Left colon (tissue), 2 donors: Measurements from ENCODE around the gene LCAT. TPM values are rescaled to one million over a fixed set of nuclear protein-coding genes. Genes with fewer than 3 reads are reported as not detected.

ENCODE experiments used
- ATAC-seq: fragments of 200-7000 bp; cut with Tn5 transposase; one replicate; pipeline ENCODE4 v1.9.1; 2020; ENCODE audit warnings: mild to moderate bottlenecking, moderate library complexity
- DNase-seq, 2 donors: peaks; one replicate each; pipeline ENCODE4 v3.0.0-alpha.2; 2020
- intact Hi-C, 2 donors: fragments of 100-400 bp; cut with DNase I in 1 of 2; cut with micrococcal nuclease in 1 of 2; formaldehyde crosslinking; loops; one replicate each; pipeline versions ENCODE4 v1.11.2 to v1.14.0; 2022; cut with DNase I, micrococcal nuclease
- total RNA-seq, 2 donors: library from RNA; stranded (reverse); fragmentation: NEBNext Ultra II Directional; extraction: Animal tissue kit (Norgen Biotek cat#: 25700); gene quantifications; one replicate each; pipeline ENCODE4 v1.2.1, GENCODE V29; 2021
- donor health status: DM: no; HTN: no; CAD: no.
- donor health status: DM: yes; HTN: yes; CAD: no.

LCAT gene
- total RNA-seq, 2 donors from 2014 or later, result 2.3 to 5.0 TPM

GRCh38 chr16:67892899-67893742 lies 50.8 kb downstream of the LCAT start, which contains the start of gene PSKH1:
PSKH1 (plus strand) TSS chr16:67893254; CDS start chr16:67908750, 15,496 bp downstream.
- intact Hi-C loops, result no loop called here
- DNase-seq, result peak; percentile 96

GRCh38 chr16:67892375-67892774 lies 51.5 kb downstream of the LCAT start:
- intact Hi-C loops, result no loop called here
- peak in 1 of 2 donors; percentile 24 for DNase-seq
- peak; percentile 32 for ATAC-seq

More at GRCh38 chr16:67892899-67893742, 50.8 kb downstream of the LCAT start, which contains the start of gene PSKH1:
- ATAC-seq, result peak; percentile 91

Other genes with a start within 250 kb of the LCAT start
- 10 to 100 TPM; 26.8 to 28.7 TPM for gene GFOD2, start 224.8 kb downstream of the LCAT start, total RNA-seq
- 10 to 100 TPM; 16.9 to 20.5 TPM for gene RANBP10, start 137.6 kb downstream of the LCAT start, total RNA-seq
- gene TSNAXIP1, start 137.2 kb downstream of the LCAT start, total RNA-seq, result under 1 TPM; 0.12 to 0.75 TPM
- gene THAP11, start 101.8 kb downstream of the LCAT start, total RNA-seq, result 10 to 100 TPM; 19.3 to 23.8 TPM
- gene NUTF2, start 97.2 kb downstream of the LCAT start, total RNA-seq, result 10 to 100 TPM; 57.1 to 59.8 TPM
- gene CENPT, start 96.4 kb downstream of the LCAT start, total RNA-seq, result 10 to 100 TPM; 29.3 to 43.1 TPM
- gene EDC4, start 71.1 kb downstream of the LCAT start, total RNA-seq, result 10 to 100 TPM; 54.2 to 76.8 TPM
- gene NRN1L, start 59.2 kb downstream of the LCAT start, total RNA-seq, result under 1 TPM in 1 of 2 donors, not detected in 1; 0.67 TPM
- gene PSKH1, start 50.9 kb downstream of the LCAT start, total RNA-seq, result 10 to 100 TPM; 31.7 to 36.6 TPM
- 1 to 10 TPM in 1 of 2 donors, under 1 TPM in 1; 0.89 to 1.9 TPM for gene CTRL, start 12.3 kb downstream of the LCAT start, total RNA-seq
- 100 to 1,000 TPM; 114 to 164 TPM for gene PSMB10, start 7.3 kb downstream of the LCAT start, total RNA-seq
- 10 to 100 TPM; 12.0 to 16.9 TPM for gene SLC12A4, start 24.5 kb upstream of the LCAT start, total RNA-seq
- under 1 TPM in 1 of 2 donors, not detected in 1; 0.28 TPM for gene DPEP3, start 36.4 kb upstream of the LCAT start, total RNA-seq
- 1 to 10 TPM in 1 of 2 donors, under 1 TPM in 1; 0.82 to 2.5 TPM for gene DPEP2, start 55.4 kb upstream of the LCAT start, total RNA-seq
- gene DPEP2NB, start 71.8 kb upstream of the LCAT start, total RNA-seq, result not detected
- gene DDX28, start 79.1 kb upstream of the LCAT start, total RNA-seq, result 1 to 10 TPM; 6.7 to 7.1 TPM
- gene DUS2, start 79.2 kb upstream of the LCAT start, total RNA-seq, result 10 to 100 TPM; 14.1 to 17.4 TPM
- 10 to 100 TPM; 24.6 to 24.9 TPM for gene NFATC3, start 141.2 kb upstream of the LCAT start, total RNA-seq